T-helper 17 cell (primary cell): Measurements from ENCODE around the gene PTPN21. TPM values are rescaled to one million over a fixed set of nuclear protein-coding genes. Genes with fewer than 3 reads are reported as not detected.

Experiments used
- ATAC-seq: fragments of 150-1000 bp; cut with Tn5 transposase; 2 replicates; pipeline ENCODE4 v1.10.0; 2021; ENCODE audit warnings: mild to moderate bottlenecking, moderate library complexity
- DNase-seq, 3 donors: peaks; one replicate each; pipeline versions ENCODE4 v3.0.0 to v3.0.0-alpha.2; 2020 to 2021
- H3K9me3 ChIP-seq: one replicate; pipeline ENCODE4 v1.7.0; 2013; ENCODE audit warnings: low read length, mild to moderate bottlenecking; ENCODE audit not compliant: control insufficient read depth, poor library complexity, severe bottlenecking
- H3K27ac Mint-ChIP-seq: one replicate; pipeline ENCODE4 v1.8.0; 2022; ENCODE audit warnings: mild to moderate bottlenecking, moderate library complexity, mixed read lengths
- H3K27me3 Mint-ChIP-seq: one replicate; pipeline ENCODE4 v1.8.0; 2022; ENCODE audit warnings: mixed read lengths
- H3K36me3 Mint-ChIP-seq: one replicate; pipeline ENCODE4 v1.8.0; 2022; ENCODE audit warnings: low read depth, mixed read lengths
- H3K4me1 Mint-ChIP-seq: one replicate; pipeline ENCODE4 v1.8.0; 2022; ENCODE audit warnings: mild to moderate bottlenecking, mixed read lengths
- H3K4me3 Mint-ChIP-seq: one replicate; pipeline ENCODE4 v1.8.0; 2022; ENCODE audit warnings: mild to moderate bottlenecking, moderate library complexity, mixed read lengths
- total RNA-seq, 4 donors: library from RNA in 2 of 4; stranded (reverse) in 2 of 4; gene quantifications; one replicate each; pipeline ENCODE4 v1.2.3 and lab custom pipeline; 2022 to 2026

Gene PTPN21
- total RNA-seq, 2 donors from 2014 or later: not detected

DNA sequence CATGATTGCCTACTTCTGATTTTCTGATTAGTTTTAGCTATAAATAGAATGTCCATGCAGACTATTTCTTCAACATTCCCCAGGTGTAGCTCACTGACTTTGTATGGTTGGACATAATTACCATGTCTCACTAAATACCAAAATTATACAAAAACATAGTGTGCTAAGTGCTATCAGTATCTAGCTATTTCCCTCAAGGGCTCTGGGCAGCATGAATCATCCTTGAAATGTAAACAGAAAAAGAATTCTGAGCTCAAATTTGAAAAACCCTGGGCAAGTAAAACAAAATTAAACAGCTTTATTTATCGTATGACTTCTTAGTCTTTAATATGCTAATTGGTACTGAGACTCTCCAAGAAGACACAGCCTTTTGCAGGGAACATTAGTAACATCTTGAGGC lies 86.4 kb downstream of the PTPN21 start:
- H3K36me3 Mint-ChIP-seq: no peaks in the 10 kb centered on the region
- H3K4me1 Mint-ChIP-seq: no peaks in the 10 kb centered on the region
- no peaks in the 10 kb centered on the region for H3K9me3 ChIP-seq
- no peak overlapping the region for H3K4me3 Mint-ChIP-seq
- ATAC-seq (no peak), DNase-seq (no peak)
- H3K27ac Mint-ChIP-seq: no peak overlapping the region
- no peaks in the 10 kb centered on the region for H3K27me3 Mint-ChIP-seq

DNA sequence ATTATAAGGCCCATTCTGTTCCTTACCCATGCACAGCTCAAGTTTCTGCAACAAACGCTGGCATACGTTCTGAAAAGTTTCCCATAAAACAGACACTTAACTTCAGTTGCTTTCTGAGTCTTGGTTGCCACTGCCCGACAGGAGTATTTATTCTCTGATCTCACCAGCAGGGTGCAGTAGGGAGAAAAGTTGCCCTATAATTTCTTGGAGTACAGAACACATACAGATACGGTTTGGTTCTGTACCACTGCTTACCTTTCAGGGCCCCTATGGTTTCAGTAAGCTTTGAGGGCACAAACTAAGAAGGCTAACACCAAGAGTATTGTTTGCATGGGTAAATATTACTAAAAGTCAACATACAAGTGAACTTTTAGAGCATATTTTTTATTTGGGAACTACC lies 91.5 kb downstream of the PTPN21 start:
- Mint-ChIP-seq H3K27ac (no peak overlapping the region), H3K4me1 (no peaks in the 10 kb centered on the region), H3K27me3 (no peaks in the 10 kb centered on the region), H3K4me3 (no peak overlapping the region), H3K36me3 (peaks cover 5% of the 10 kb centered on the region)
- ATAC-seq: no peak
- no peak for DNase-seq
- H3K9me3 ChIP-seq: no peaks in the 10 kb centered on the region

DNA sequence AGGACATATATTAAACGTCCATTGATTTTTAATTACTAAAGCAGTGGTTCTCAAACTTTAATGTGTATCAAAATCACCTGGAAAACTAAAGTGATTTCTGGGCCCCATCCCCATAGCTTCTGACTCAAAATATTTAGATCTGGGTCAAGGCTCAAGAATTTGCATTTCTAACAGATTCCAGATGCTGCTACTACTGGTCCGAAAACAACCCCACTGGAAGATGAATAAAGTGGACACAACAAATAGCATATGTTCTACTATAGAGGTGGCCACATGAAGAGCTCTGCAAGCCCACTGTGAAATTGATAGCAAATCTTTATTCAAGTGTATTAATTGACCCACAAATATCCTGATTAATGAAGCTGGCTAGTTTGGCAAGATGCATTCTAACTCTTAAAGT lies 99.9 kb downstream of the PTPN21 start:
- no peaks in the 10 kb centered on the region for H3K9me3 ChIP-seq
- ATAC-seq (no peak), DNase-seq (no peak)
- Mint-ChIP-seq H3K27ac (no peak overlapping the region), H3K36me3 (peaks cover 9% of the 10 kb centered on the region), H3K4me3 (no peak overlapping the region), H3K4me1 (no peaks in the 10 kb centered on the region), H3K27me3 (no peaks in the 10 kb centered on the region)

DNA sequence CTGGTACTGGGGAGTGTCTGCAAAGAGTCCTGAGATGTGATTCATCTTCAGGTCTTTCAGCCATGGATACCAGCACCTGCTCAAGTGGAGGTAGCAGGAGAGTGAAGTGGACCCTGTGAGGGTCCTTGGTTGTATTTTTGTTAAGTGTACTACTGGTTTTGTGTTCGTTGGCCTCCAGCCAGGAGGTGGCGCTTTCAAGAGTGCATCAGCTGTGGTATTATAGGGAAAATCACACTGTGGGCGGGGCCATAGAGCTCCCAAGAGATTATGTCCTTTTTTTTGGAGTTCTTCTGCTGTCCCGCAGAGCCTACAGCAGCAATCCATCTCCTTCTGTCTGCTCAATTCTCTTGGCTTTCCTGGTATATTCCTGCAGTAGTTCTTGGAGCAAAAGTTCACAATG lies 102.6 kb downstream of the PTPN21 start:
- Mint-ChIP-seq H3K27ac (no peak overlapping the region), H3K36me3 (peaks cover 9% of the 10 kb centered on the region), H3K4me1 (no peaks in the 10 kb centered on the region), H3K4me3 (no peak overlapping the region), H3K27me3 (no peaks in the 10 kb centered on the region)
- ATAC-seq (no peak), DNase-seq (no peak)
- H3K9me3 ChIP-seq: no peaks in the 10 kb centered on the region

DNA sequence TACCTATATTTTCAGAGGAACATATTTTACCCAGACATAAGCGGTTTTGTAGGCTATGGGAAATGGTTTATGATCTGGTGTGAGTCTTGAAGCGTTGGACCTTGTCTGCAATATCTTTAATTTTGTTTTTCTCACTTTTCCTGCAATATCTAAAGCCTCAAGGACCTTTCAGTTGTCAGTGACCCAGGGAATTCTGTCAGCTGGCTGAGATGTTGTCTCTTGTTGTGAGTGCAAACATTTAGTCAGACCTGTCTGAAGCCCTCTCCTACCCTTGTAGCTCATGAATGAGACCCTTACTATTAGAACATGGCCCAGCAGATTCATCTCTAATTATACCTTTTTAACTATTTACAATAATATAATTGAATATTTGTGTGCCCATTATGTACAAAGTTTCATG lies 115.7 kb downstream of the PTPN21 start:
- no peaks in the 10 kb centered on the region for H3K27me3 Mint-ChIP-seq
- H3K4me3 Mint-ChIP-seq: no peak overlapping the region
- no peaks in the 10 kb centered on the region for H3K9me3 ChIP-seq
- ATAC-seq (no peak), DNase-seq (no peak)
- H3K4me1 Mint-ChIP-seq: peaks cover 2% of the 10 kb centered on the region
- H3K27ac Mint-ChIP-seq: no peak overlapping the region
- H3K36me3 Mint-ChIP-seq: peaks cover 12% of the 10 kb centered on the region

DNA sequence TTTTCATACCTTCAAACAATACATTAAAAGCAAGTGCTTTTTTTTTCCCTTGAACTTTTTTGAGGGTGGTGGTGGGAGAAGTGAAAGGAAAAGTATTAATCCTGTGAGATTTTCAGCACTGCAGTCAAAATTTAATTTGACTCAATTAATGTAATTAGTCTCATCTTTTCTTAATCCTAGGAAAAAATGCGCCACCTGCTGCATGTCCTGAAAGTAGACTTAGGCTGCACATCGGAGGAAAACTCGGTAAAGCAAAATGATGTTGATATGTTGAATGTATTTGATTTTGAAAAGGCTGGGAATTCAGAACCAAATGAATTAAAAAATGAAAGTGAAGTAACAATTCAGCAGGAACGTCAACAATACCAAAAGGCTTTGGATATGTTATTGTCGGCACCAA lies 117.1 kb downstream of the PTPN21 start:
- no peak for ATAC-seq
- H3K27ac Mint-ChIP-seq: no peak overlapping the region
- peaks cover 12% of the 10 kb centered on the region for H3K36me3 Mint-ChIP-seq
- no peak for DNase-seq
- no peaks in the 10 kb centered on the region for H3K9me3 ChIP-seq
- peaks cover 2% of the 10 kb centered on the region for H3K4me1 Mint-ChIP-seq
- no peak overlapping the region for H3K4me3 Mint-ChIP-seq
- no peaks in the 10 kb centered on the region for H3K27me3 Mint-ChIP-seq

DNA sequence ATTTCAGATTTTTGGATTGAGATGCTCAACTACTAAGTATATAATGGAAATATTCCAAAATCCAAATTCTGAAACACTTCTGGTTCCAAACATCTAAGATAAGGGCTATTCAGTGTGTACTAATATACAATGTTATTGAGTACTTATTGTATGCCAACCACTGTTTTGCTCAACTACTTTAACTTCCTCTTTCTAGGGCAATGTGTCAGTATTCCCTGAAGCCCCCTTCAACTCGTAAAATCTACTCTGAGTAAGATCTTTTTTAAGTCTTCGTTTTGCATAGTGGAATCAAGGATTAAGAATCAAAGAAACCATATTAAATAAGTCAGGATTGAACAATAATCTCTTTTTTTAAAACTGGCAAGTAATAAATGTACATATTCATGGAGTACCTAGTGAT lies 123.8 kb downstream of the PTPN21 start:
- Mint-ChIP-seq H3K4me1 (no peaks in the 10 kb centered on the region), H3K27ac (no peak overlapping the region), H3K4me3 (no peak overlapping the region), H3K27me3 (no peaks in the 10 kb centered on the region), H3K36me3 (peaks cover 2% of the 10 kb centered on the region)
- H3K9me3 ChIP-seq: no peaks in the 10 kb centered on the region
- ATAC-seq (no peak), DNase-seq (no peak)

DNA sequence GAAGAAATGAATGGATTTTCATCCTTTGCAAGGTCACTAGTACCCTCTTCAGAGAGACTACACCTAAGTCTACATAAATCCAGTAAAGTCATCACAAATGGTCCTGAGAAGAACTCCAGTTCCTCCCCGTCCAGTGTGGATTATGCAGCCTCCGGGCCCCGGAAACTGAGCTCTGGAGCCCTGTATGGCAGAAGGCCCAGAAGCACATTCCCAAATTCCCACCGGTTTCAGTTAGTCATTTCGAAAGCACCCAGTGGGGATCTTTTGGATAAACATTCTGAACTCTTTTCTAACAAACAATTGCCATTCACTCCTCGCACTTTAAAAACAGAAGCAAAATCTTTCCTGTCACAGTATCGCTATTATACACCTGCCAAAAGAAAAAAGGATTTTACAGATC lies 128.5 kb downstream of the PTPN21 start:
- H3K27me3 Mint-ChIP-seq: no peaks in the 10 kb centered on the region
- no peak overlapping the region for H3K27ac Mint-ChIP-seq
- peaks cover 5% of the 10 kb centered on the region for H3K4me1 Mint-ChIP-seq
- no peak overlapping the region for H3K4me3 Mint-ChIP-seq
- peaks cover 2% of the 10 kb centered on the region for H3K36me3 Mint-ChIP-seq
- no peak for DNase-seq
- H3K9me3 ChIP-seq: no peaks in the 10 kb centered on the region
- no peak for ATAC-seq

DNA sequence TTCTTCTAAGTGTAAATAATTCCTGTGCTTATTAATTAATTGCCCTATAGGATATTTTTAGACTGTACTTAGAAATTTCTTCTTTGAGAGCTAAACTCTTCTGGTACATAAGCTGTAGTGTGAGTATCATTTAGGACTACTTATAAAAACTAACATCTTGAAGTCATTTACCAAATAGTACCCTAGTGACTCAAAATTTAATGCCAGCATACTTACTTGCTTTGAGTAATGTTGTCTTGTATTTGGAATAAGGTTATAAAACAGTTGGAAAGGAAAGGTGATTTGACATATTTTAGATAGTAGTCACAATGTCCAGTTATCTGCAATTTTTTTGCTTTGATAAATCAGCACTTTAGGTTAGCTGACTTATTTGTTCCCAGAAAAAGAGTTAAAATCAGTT lies 130.2 kb downstream of the PTPN21 start:
- ATAC-seq (no peak), DNase-seq (no peak)
- Mint-ChIP-seq H3K4me3 (no peak overlapping the region), H3K27me3 (no peaks in the 10 kb centered on the region), H3K4me1 (peaks cover 5% of the 10 kb centered on the region), H3K27ac (no peak overlapping the region), H3K36me3 (peaks cover 5% of the 10 kb centered on the region)
- no peaks in the 10 kb centered on the region for H3K9me3 ChIP-seq

DNA sequence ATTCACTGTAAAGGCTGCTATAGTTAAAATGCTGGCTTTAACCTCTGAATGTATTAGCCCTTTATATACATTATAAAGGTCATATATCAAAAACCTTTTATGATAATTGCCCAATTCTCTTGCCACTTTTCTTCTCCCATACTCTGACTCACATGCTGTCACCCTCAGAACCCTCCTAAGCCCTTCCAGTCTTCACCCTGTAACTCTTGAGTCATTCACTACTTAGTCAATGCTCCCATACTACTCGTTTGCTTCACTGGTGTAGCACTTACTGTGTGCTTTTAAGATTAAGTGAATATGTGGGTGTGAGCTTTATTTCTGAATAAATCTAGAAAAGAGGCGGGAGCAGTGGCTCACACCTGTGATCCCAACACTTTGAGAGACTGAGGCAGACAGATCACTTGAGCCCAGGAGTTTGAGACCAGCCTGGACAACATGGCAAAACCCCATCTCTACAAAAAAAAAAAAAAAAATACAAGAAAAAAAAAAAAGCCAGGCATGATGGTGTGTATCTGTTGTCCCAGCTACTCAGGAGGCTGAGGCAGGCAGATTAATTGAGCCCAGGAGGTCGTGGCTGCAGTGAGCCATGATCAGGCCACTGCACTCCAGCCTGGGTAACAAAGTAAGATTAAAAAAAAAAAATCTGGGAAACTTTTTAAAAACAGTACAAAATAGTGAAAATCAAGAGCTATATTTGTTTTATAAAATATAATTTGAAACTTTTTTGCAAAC lies 131.7 kb downstream of the PTPN21 start:
- Mint-ChIP-seq H3K4me3 (no peak overlapping the region), H3K4me1 (peaks cover 5% of the 10 kb centered on the region), H3K27ac (no peak overlapping the region), H3K27me3 (no peaks in the 10 kb centered on the region), H3K36me3 (peaks cover 5% of the 10 kb centered on the region)
- ATAC-seq (no peak), DNase-seq (no peak)
- no peaks in the 10 kb centered on the region for H3K9me3 ChIP-seq

DNA sequence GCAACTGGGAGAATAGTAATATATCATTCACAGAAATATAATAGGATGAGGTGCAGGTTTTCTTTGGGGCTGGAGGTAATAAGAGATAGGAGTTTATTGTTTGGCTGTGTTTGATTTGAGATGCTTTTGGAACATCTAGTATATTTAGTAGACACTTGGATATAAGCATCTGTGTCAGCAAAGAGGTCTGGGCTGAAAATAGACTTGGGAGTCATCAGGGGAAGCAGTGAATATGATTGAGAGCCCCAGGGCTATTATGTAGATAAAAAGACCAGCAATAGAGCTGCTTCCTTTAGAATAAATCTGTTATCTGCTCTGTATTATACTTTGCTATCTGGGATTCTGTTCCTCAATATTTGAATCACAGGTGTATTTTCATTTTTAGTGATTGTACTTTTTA lies 132.8 kb downstream of the PTPN21 start:
- no peak overlapping the region for H3K27ac Mint-ChIP-seq
- H3K27me3 Mint-ChIP-seq: no peaks in the 10 kb centered on the region
- DNase-seq: no peak
- no peak overlapping the region for H3K4me3 Mint-ChIP-seq
- ATAC-seq: no peak
- H3K36me3 Mint-ChIP-seq: peaks cover 5% of the 10 kb centered on the region
- peaks cover 5% of the 10 kb centered on the region for H3K4me1 Mint-ChIP-seq
- no peaks in the 10 kb centered on the region for H3K9me3 ChIP-seq

DNA sequence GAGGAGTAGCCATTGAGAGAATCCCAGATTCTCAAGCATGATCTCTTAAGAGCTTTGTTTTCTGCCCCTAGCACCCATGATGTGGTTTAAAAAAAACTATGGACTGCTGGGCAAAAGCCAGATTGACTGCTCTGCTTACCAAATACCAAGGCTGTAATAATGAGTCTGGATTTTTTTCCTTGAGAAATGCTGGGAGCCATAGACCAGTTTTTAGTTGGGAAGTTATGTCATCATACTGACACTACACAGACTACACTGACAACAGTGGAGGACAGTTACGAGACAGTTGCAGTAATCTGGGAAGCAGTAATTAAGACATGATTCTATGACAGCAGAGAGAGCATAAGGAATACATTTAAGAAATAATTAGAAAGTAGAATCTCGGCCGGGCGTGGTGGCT lies 133.5 kb downstream of the PTPN21 start:
- Mint-ChIP-seq H3K36me3 (peaks cover 5% of the 10 kb centered on the region), H3K4me1 (peaks cover 5% of the 10 kb centered on the region), H3K27ac (no peak overlapping the region), H3K4me3 (no peak overlapping the region), H3K27me3 (no peaks in the 10 kb centered on the region)
- ATAC-seq: no peak
- H3K9me3 ChIP-seq: no peaks in the 10 kb centered on the region
- DNase-seq: no peak

DNA sequence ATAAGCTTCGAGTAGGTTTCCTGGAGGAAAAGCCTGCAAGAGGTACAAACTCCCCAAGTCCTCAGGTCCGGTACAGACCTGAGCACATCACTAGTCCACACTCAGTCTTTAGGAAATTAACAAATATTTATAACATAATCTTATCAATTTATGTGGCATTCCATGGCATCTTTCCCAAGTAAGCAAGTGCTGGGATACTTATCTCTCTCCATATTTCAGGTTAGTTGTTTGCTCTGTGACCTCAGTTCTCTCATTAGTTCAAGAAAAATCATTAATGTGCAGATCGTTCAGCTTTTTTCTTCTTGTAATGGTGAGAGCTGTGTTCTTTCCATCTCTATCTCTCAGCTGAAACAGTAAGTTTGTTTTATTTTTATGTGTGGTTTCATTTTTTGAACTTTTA lies 134.6 kb downstream of the PTPN21 start:
- H3K27me3 Mint-ChIP-seq: no peaks in the 10 kb centered on the region
- peaks cover 5% of the 10 kb centered on the region for H3K36me3 Mint-ChIP-seq
- no peak overlapping the region for H3K27ac Mint-ChIP-seq
- no peak for ATAC-seq
- H3K4me3 Mint-ChIP-seq: no peak overlapping the region
- H3K9me3 ChIP-seq: no peaks in the 10 kb centered on the region
- DNase-seq: no peak
- peaks cover 5% of the 10 kb centered on the region for H3K4me1 Mint-ChIP-seq

DNA sequence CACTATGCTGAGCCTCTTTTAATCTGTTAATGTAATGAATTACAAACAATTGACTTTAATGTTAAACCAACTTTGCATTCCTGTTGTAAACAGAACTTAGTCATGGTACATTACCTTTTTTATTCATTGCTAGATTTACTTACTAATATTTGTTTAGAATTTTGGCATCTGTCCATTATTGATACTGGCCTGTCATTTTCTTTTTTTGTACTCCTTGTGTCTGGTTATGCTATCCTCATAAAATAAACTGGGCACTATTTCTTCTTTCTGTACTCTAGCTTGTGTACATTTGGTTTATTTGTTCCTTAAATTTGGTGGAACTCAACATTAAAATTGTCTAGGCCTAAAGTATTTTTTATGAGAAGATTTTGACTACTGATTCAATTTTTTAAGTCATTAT lies 137.2 kb downstream of the PTPN21 start:
- no peaks in the 10 kb centered on the region for H3K27me3 Mint-ChIP-seq
- H3K27ac Mint-ChIP-seq: no peak overlapping the region
- DNase-seq (no peak), ATAC-seq (no peak)
- peaks cover 3% of the 10 kb centered on the region for H3K4me1 Mint-ChIP-seq
- peaks cover 2% of the 10 kb centered on the region for H3K36me3 Mint-ChIP-seq
- H3K4me3 Mint-ChIP-seq: no peak overlapping the region
- H3K9me3 ChIP-seq: peaks cover 10% of the 10 kb centered on the region
